DOHH2 (cell line): ENCODE measurements around the gene PRELID1.

Experiments used
- H3F3A ChIP-seq: fragments of 200-600 bp; sonication (generic), shearing (Covaris generic); 2 replicates; pipeline ENCODE4 v1.6.0; 2016; ENCODE audit warnings: antibody characterized with exemption, mild to moderate bottlenecking; ENCODE audit not compliant: control insufficient read depth, insufficient read depth
- H3K27ac ChIP-seq: fragments of 200-600 bp; sonication (generic); 2 replicates; pipeline ENCODE4 v1.5.1; 2014; ENCODE audit warnings: low read depth, mild to moderate bottlenecking, low read length, moderate library complexity
- H3K27me3 ChIP-seq: fragments of 200-600 bp; sonication (generic); 2 replicates; pipeline ENCODE4 v1.6.1; 2014; ENCODE audit warnings: mild to moderate bottlenecking, low read length, mixed read lengths; ENCODE audit not compliant: control insufficient read depth
- H3K36me3 ChIP-seq: fragments of 200-600 bp; sonication (generic); 2 replicates; pipeline ENCODE4 v1.6.1; 2014; ENCODE audit warnings: mild to moderate bottlenecking, low read length, moderate library complexity, mixed read lengths; ENCODE audit not compliant: control insufficient read depth
- H3K4me1 ChIP-seq: fragments of 200-600 bp; sonication (generic); 2 replicates; pipeline ENCODE4 v1.6.1; 2014; ENCODE audit warnings: mild to moderate bottlenecking, low read length, mixed read lengths; ENCODE audit not compliant: control insufficient read depth
- H3K4me2 ChIP-seq: fragments of 200-600 bp; sonication (generic); 2 replicates; pipeline ENCODE4 v1.6.0; 2014; ENCODE audit warnings: mild to moderate bottlenecking, low read length, moderate library complexity
- H3K4me3 ChIP-seq: fragments of 200-600 bp; sonication (generic); 2 replicates; pipeline ENCODE4 v1.5.1; 2014; ENCODE audit warnings: mild to moderate bottlenecking, low read length, mixed read lengths
- H3K79me2 ChIP-seq: fragments of 200-600 bp; sonication (generic); 2 replicates; pipeline ENCODE4 v1.6.1; 2014; ENCODE audit warnings: mild to moderate bottlenecking, low read length, mixed read lengths; ENCODE audit not compliant: control insufficient read depth
- H3K9me2 ChIP-seq: fragments of 200-600 bp; sonication (generic); replicated peaks from 2 replicates; pipeline ENCODE4 v1.6.1; 2014; ENCODE audit warnings: mild to moderate bottlenecking, low read length, mixed read lengths; ENCODE audit not compliant: control insufficient read depth
- H3K9me3 ChIP-seq: fragments of 200-600 bp; sonication (generic); 2 replicates; pipeline ENCODE4 v1.6.1; 2014; ENCODE audit warnings: antibody characterized with exemption, low read length, mixed read lengths; ENCODE audit not compliant: control insufficient read depth, insufficient read depth
- H4K20me1 ChIP-seq: fragments of 200-600 bp; sonication (generic); 2 replicates; pipeline ENCODE4 v1.6.0; 2014; ENCODE audit warnings: low read depth, mild to moderate bottlenecking, antibody characterized with exemption, low read length, moderate library complexity; ENCODE audit not compliant: control insufficient read depth, insufficient read depth
- EZH2phosphoT487 ChIP-seq: fragments of 200-600 bp; sonication (generic); IDR thresholded peaks from 2 replicates; pipeline ENCODE4 v1.6.1; 2017; ENCODE audit warnings: borderline replicate concordance, mild to moderate bottlenecking, antibody characterized with exemption, low read length, moderate library complexity, mixed read lengths
- TF ChIP-seq, protein P1 (sequence below): fragments of 200-600 bp; sonication (generic); IDR thresholded peaks from one replicate; pipeline ENCODE4 v1.5.1; 2014; ENCODE audit warnings: antibody characterized with exemption, mild to moderate bottlenecking, low read depth, low read length; ENCODE audit not compliant: poor library complexity, severe bottlenecking

The PRELID1 gene

DNA sequence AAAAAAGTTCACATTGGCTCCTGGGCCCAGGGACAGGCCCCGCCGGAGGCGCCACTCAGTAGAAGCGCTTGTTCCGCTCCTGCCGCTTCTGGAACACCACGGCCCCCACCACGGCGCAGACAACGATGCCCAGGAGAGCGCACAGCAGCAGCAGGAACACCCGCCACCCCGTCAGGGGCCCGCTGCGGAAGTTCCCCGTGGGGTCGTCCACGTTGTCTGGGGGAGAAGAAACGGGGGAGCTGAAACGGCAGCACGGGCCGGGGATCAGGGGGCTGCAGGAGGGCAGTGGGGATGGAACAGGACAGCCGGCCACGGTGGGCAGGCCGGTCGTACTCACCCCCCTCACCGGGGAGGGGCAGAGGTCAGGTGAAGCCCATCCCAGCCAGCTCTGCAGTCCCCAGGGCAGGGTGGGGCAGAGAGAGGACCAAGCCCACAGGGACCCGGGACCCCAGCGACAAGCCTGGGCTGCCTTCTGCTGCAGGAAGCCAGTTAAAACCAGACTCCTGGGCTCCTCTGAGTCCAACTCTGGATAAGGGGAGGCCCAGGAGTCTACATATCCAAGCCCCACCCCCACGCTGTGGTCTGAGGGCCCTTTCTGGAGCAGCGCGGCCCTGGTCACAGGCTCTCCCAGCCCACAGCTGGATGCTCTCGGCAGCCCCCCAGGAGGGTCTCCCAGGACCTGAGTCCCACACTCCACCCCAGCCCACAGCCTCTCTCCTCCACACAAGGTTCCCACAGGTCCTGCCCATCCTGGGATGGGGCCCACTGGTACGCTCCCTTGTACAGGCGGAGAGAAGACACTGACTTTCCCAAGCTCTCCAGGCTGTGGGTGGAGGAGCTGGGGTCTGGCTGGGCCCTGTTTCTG, 28.7 kb downstream of the PRELID1 start:
- Histone ChIP-seq H3K9me2 (no peaks in the 10 kb centered on the region), H3K9me3 (no peaks in the 10 kb centered on the region), H3K4me2 (no peak overlapping the region), H3F3A (no peaks in the 10 kb centered on the region; the same call in 1 of the 2 replicates), H3K27ac (no peak overlapping the region), H3K36me3 (peaks cover 73% of the 10 kb centered on the region), H4K20me1 (no peaks in the 10 kb centered on the region), H3K79me2 (no peaks in the 10 kb centered on the region), H3K4me3 (no peak overlapping the region), H3K4me1 (no peaks in the 10 kb centered on the region), H3K27me3 (no peaks in the 10 kb centered on the region)
- TF ChIP-seq EZH2phosphoT487, result no peak
- TF ChIP-seq, protein P1, sequence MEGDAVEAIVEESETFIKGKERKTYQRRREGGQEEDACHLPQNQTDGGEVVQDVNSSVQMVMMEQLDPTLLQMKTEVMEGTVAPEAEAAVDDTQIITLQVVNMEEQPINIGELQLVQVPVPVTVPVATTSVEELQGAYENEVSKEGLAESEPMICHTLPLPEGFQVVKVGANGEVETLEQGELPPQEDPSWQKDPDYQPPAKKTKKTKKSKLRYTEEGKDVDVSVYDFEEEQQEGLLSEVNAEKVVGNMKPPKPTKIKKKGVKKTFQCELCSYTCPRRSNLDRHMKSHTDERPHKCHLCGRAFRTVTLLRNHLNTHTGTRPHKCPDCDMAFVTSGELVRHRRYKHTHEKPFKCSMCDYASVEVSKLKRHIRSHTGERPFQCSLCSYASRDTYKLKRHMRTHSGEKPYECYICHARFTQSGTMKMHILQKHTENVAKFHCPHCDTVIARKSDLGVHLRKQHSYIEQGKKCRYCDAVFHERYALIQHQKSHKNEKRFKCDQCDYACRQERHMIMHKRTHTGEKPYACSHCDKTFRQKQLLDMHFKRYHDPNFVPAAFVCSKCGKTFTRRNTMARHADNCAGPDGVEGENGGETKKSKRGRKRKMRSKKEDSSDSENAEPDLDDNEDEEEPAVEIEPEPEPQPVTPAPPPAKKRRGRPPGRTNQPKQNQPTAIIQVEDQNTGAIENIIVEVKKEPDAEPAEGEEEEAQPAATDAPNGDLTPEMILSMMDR, result no peak

DNA sequence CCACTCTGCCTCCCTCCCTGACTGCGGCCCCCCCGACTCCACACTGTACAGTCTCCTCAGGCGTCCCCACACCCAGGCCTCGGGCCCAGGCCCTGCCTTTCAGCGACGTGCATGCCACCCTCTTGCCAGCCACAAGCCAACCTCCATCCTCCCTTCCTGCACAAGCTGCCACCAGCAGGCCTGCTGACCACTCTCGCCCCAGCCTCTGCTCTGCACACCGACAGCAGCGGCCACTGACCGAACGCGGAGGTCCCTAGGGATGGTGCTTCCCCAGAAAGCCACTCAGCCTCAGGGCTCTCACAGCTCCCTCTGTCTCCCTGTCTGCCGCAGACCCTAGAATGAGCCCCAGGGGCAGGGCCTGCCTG, 29.3 kb downstream of the PRELID1 start:
- Histone ChIP-seq H3K79me2 (no peaks in the 10 kb centered on the region), H3K4me3 (no peak overlapping the region), H3K27ac (no peak overlapping the region), H3K27me3 (no peaks in the 10 kb centered on the region), H3K36me3 (peaks cover 79% of the 10 kb centered on the region), H3K9me3 (no peaks in the 10 kb centered on the region), H3K4me1 (no peaks in the 10 kb centered on the region), H3F3A (no peaks in the 10 kb centered on the region), H3K4me2 (no peak overlapping the region), H3K9me2 (no peaks in the 10 kb centered on the region), H4K20me1 (no peaks in the 10 kb centered on the region)
- TF ChIP-seq, protein P1, result no peak
- no peak for TF ChIP-seq EZH2phosphoT487

DNA sequence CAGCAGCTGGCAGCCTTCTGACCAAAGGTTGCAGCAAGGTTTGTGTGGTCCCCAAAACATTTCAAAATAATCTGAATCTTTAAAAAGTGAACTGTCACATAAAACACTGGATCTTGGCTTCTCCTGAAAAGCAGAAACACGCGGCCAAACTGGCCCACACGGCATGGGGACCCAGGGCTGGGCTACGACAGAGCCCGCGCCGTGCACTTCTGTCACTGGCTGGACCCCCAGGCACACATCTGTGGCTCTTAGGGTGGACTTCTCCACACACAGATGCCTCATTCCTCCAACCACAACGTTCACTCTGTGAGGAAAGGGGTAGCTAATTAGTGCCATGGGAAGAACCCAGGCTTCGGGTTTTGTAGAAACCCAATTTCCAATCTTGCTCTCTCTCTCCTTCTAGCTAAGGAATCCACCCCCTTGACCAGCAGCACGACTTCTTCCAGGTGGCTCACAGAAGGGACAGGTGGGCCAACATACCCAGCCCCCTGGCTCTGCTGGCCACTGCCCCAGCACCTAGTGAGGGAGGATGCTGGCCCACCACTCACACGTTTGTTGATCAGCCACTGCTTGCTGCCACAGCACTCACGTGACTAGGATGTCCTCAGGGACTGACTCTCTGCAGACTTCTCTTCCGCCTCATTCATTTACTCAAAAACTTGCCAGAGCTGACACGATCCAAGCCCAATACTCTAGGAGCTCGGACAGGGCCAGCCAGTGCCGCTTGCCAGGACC, 30.0 kb downstream of the PRELID1 start:
- no peaks in the 10 kb centered on the region for H3F3A ChIP-seq
- no peak overlapping the region for H3K4me3 ChIP-seq
- no peaks in the 10 kb centered on the region for H3K27me3 ChIP-seq
- H3K9me3 ChIP-seq, result no peaks in the 10 kb centered on the region
- peaks cover 86% of the 10 kb centered on the region for H3K36me3 ChIP-seq
- H4K20me1 ChIP-seq, result no peaks in the 10 kb centered on the region
- H3K4me1 ChIP-seq, result no peaks in the 10 kb centered on the region
- H3K27ac ChIP-seq, result no peak overlapping the region
- TF ChIP-seq EZH2phosphoT487, result no peak
- TF ChIP-seq, protein P1, result no peak
- no peak overlapping the region for H3K4me2 ChIP-seq
- no peaks in the 10 kb centered on the region for H3K9me2 ChIP-seq
- peaks cover 4% of the 10 kb centered on the region for H3K79me2 ChIP-seq
